NCI-H187 treated with DMSO at 0.1 percent for 48 hours (cell line): ENCODE data around the gene RAP1A.

Experiments used
- DNase-seq: peaks from one replicate; lab custom pipeline; 2025; lab: John Stamatoyannopoulos, UW

RAP1A gene

DNA sequence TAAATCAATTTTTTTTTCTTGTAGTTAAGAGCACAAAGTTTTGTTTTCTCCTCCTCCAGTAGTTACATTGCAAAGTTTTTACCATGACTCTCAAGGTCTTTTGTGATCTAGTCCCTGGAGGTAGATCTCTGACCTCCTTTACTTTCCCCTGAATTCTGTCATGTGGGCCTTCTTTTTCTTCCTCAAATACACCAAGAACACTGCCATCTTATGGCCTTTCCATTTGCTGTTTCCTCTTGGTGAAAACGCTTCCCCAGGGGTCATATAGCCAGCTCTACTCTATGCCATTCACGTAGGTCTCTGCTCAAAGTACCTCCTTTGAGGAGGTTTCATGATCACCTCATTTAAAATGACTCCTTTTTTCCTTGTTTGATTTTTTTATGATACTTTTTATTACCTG is 138.8 kb downstream of the RAP1A start:
- DNase-seq = no peak

DNA sequence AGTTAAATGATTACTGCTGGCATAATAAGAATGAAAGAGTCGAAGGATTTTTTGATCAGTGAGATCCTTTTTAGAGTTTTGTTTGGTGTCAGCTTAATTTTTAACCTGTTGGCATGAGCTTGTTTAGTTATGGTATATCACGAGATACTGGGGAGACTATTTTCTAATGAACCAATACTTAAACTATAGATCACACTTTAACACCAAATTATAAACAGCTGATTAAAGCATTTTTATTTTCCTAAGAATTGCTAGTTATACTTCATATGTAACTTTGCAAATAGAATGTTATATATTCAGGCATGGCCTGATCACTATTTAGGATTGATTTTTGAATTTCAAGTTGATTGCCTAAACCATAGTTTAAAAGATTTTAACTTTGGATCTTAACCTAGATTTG is 142.1 kb downstream of the RAP1A start:
- DNase-seq = no peak

- DNase-seq = no peak
Observed at GRCh38 chr1:111762332-111762731, 142.7 kb downstream of the RAP1A start.
